GM10847 (cell line): ENCODE measurements around the gene DGUOK.

Experiments used
- POLR2A ChIP-seq: IDR thresholded peaks from 2 replicates; pipeline ENCODE4 v1.6.1; 2011; ENCODE audit not compliant: insufficient read length; ENCODE audit errors: extremely low read depth

The DGUOK gene

DNA sequence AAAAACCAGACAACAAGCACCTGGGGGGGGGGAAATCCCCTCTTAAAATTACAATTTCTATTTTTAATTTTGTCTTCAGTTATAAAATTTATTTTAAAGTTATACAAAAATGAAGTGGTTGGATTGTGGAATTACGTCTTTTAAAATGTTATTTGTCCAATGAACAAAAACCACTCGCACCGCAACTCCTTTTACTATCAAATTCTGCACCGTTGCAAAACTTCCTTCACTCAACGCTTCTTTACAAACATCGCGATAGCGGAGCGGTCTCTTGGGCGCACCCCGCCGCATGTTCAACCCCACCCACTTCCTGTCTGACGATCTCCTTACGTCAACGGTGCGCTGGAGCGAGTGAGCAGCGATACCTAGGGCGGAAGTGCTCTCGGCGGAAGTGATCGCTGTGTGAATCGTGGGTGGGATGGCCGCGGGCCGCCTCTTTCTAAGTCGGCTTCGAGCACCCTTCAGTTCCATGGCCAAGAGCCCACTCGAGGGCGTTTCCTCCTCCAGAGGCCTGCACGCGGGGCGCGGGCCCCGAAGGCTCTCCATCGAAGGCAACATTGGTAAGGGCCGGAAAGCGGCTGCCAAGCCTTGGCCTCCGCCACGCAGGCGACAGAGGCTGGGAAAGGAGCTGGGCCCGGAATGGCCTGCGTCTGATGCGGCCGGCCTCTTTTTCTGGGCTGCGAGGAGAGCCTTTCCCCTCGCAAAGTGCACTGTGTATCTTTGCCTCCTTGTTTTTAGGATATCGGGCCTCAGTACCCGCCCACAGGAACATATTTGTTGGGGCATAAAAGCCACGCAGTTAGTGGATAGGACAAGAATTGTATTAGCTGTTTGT lies at the start of gene DGUOK:
Gene DGUOK, plus strand, starts transcription at position 388 of the 835 bp plus-strand sequence. Its CDS starts 31 bp downstream, at position 419.
- TF ChIP-seq POLR2A = peak; percentile 86

DNA sequence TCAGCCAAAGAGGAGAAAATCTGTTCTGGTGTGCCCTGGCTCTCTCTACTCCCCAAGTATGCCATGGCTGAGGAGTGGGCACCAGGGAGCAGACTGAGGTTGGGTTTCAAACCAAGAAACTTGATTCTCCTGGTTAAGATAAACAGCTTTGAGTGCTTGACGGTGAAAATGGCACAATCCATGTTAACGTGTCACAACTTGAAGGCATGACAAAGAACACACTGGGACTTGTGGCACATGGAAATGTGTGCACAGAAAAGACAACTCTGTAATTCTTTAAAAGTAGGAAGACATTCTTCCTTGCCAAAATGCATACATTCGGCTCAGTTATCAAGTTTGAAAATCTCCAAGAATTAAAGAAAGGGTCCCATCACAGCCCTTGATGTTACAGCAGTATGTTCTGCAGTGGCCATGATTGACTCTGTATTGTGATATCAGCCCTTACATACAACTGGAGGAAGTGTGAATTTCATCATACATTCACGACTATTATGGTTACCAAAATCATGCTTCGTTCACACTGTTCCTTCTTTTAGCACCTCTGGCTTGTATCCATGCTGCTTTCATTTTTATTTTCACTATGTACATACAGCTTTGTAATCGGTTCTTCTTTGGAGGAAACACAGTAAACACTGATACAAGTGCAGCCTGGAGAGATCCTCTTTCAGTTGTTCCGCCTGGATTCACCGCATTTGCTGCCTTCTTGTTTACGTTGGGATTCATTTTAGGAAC lies 49.4 kb upstream of the DGUOK start:
- TF ChIP-seq POLR2A = no peak

GRCh38 chr2:73885406-73885805 lies 41.3 kb upstream of the DGUOK start:
- TF ChIP-seq POLR2A = no peak

DNA sequence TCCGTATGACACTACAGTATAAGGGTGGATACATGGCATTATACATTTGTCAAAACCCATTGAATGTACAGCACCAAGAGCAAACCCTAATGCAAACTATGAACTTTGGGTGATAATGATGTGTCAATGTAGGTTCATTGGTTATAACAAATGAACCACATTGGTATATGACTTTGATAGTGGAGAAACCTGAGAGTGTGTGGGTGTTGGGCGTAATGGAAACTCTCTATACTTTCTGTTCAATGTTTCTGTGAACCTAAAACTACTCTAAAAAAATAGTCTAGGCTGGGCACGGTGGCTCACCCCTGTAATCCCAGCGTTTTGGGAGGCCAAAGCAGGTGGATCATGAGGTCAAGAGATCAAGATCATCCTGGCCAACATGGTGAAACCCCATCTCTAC lies 40.3 kb upstream of the DGUOK start:
- no peak for TF ChIP-seq POLR2A

DNA sequence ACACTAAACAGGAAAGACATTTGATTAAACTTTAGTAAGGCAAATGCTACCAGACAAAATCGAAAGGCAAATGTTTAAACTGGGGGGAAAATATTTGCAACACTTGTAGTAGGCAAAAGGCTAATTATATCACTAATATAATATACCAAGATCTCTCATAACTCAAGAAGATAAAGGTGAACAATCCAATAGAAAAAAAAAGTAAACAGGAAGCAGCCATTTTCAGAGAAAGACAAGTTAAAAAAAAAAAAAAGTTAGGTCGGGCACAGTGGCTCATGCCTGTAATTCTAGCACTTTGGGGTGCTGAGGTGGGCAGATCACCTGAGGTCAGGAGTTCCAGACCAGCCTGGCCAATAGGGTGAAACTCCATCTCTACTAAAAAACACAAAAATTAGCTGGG lies 38.3 kb upstream of the DGUOK start:
- no peak for TF ChIP-seq POLR2A

DNA sequence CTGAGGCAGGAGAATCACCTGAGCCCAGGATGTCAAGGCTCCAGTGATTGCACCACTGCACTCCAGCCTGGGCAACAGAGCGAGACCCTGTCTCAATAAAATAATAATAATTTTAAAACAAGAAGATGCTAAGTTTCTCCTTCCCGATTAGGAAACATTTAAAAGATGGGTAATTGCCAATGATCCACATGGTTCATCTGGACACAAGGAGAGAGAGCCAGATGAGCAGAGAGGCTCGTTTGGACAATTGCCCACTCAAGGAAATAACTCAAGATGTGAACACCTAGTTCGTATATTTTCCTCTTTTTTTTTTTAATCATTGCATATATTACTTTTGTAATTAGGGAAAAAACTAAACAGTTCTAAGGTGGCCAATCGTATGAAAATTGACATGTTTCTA lies 37.5 kb upstream of the DGUOK start:
- TF ChIP-seq POLR2A = no peak

DNA sequence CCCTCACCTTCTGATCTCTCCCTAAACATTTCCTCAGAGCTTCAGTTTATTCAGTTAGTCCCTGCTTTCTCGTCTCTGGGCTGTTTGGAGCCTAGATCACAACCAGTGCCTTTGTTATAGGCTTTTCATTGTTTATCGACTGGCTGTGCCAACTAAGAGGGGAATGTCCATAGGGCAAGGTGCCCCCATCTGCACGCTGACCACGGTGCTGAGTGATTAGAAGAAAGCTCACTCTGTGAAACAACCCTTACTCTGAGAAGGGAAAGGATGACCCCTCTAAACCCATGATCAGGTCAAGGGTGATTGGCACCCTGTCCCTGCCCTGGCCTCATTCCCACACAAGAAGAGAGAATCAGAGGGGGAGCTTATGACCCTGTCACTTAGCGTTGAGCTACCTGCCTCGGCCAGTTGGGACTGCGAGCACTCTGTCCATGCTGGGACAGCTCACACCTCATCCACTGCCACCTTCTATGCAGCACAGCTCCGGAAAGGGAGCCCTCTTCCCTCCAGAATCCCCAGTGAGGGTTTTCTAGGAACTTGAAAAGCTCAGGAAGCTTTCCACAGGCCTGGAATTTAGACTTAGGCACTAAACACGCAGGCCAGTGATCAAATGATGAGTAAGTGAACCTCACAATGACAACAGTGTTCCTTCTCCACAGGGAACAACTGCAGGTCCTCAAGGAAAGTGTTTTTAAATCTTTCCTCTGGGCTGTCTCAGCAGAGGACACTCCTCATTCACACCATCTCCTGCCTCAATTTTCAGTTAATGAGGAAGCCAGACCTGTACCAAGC lies 36.2 kb upstream of the DGUOK start:
- TF ChIP-seq POLR2A = no peak

GRCh38 chr2:73891276-73891901 lies 35.3 kb upstream of the DGUOK start:
- TF ChIP-seq POLR2A = no peak

GRCh38 chr2:73892631-73893329 lies 33.9 kb upstream of the DGUOK start, which contains the start of gene ACTG2:
Gene ACTG2, plus strand, starts transcription at chr2:73893008. Its CDS starts 8,304 bp downstream, at chr2:73901312.
- TF ChIP-seq POLR2A = no peak

DNA sequence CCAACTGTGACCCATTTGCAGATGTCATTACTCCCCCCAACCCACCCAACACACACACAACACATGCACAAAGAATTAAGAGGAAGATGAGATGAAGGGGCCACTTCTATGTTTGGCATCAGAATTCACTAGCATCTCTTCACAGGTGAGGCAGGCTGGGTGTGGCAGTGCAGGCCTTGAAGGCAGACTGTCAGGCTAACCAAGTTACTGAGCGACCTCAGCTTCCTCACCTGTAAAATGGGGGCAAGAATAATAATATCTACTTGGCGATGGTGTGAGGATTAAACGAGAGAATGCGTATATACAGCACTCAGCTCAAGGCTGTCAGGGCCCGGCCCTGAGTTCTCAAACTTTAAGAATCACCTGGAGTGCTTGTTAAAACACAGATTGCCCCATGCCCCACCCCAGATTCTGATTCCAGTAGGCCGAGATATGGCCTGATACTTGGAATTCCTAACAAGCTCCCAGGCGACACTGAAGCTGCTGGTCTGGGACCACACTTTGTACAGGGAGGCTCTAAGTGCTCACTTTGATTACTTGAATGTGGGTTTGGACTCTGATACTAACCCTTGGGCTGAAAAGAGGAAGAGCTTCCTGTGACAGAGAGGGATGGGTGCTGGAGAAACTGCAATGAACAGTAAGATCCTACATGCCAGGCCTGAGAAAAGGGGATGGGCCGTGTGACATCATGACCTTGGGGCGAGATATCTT lies 32.8 kb upstream of the DGUOK start:
- TF ChIP-seq POLR2A = no peak

- TF ChIP-seq POLR2A = no peak
These were observed 32.2 kb upstream of the DGUOK start for GRCh38 chr2:73894475-73894850.

GRCh38 chr2:73894877-73895276 lies 31.8 kb upstream of the DGUOK start:
- no peak for TF ChIP-seq POLR2A

DNA sequence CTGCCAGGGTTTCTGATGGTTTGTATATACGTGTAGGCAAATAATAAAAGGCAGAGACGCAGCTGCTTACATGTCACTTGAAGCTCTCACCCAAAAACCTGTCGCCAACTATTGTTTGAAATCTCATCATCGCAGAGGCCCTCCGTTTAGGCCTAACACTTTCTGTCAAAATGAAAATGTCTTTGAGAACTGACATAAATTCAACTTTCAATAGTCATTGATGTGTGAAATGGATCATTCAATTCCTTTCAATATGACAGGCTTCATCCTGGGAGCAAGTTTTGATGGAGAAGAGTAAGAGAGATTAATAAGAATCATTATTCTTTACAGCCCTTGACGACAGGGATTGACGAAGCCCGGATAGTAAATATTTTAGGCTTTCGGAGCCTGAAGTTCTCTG lies 31.2 kb upstream of the DGUOK start:
- TF ChIP-seq POLR2A = no peak
